K562 (cell line): ENCODE measurements around the gene MICAL2. TPM values are rescaled to one million over a fixed set of nuclear protein-coding genes. Genes with fewer than 3 reads are reported as not detected.

Experiments
- CSDE1 ChIP-seq, 2 experiments: fragments of 450-650 bp; IDR thresholded peaks; 2 replicates each; pipeline ENCODE4 v1.6.1; 2016; ENCODE audit warnings: mild to moderate bottlenecking in 1 of 2
- CUX1 ChIP-seq: fragments of 200-800 bp; sonication (Bioruptor generic); IDR thresholded peaks from 2 replicates; pipeline ENCODE4 v1.6.1; 2016; ENCODE audit warnings: missing genetic modification characterization, missing compliant biosample characterization
- HDAC2 ChIP-seq: fragments of 450-650 bp; IDR thresholded peaks from 2 replicates; pipeline ENCODE4 v1.6.1; 2016; ENCODE audit warnings: mild to moderate bottlenecking
- HOXB6 ChIP-seq: fragments of 250-450 bp; sonication (Bioruptor Pico); IDR thresholded peaks from 2 replicates; pipeline ENCODE4 v1.5.1; 2022; ENCODE audit warnings: mild to moderate bottlenecking, borderline replicate concordance
- MEF2A ChIP-seq: IDR thresholded peaks from 2 replicates; pipeline ENCODE4 v1.6.1; 2011; ENCODE audit warnings: low read depth, mild to moderate bottlenecking, low read length, moderate library complexity; ENCODE audit not compliant: control insufficient read depth
- MLLT1 ChIP-seq, 2 experiments: fragments of 450-650 bp; IDR thresholded peaks; 2 replicates each; pipeline ENCODE4 v1.6.1; 2016
- NR3C1 ChIP-seq: sonication (generic); formaldehyde crosslinking; IDR thresholded peaks from 2 replicates; pipeline ENCODE4 v1.8.1; 2022; ENCODE audit warnings: missing genetic modification reagents
- TSC22D4 ChIP-seq: fragments of 450-650 bp; IDR thresholded peaks from 2 replicates; pipeline ENCODE4 v1.6.1; 2016; ENCODE audit warnings: missing genetic modification characterization, missing biosample characterization, control low read depth
- ZNF197 ChIP-seq: fragments of 200-800 bp; sonication (Bioruptor generic); IDR thresholded peaks from 2 replicates; pipeline ENCODE4 v1.6.1; 2016; ENCODE audit warnings: low read depth, missing genetic modification characterization, missing compliant biosample characterization
- polyA plus RNA-seq, 8 experiments: library from polyadenylated mRNA; depleted of rRNA in 4 of 8; stranded (reverse) in 5 of 8; unstranded in 3 of 8; fragments of >200 nt; fragmentation: Nextera tagmentation in 2 of 8; fragmentation: Illumina TruSeq in 1 of 8; extraction: Ambion mirVana in 2 of 8; extraction: Trizol in 1 of 8; gene quantifications; 2 replicates each; pipeline versions ENCODE4 v1.2.1 to v1.2.3, GENCODE V29; 2011 to 2014; ENCODE audit warnings: inconsistent platforms in 1 of 8, missing spikeins in 1 of 8
- total RNA-seq, 7 experiments: library from RNA; depleted of rRNA in 6 of 7; stranded (reverse); fragments of >200 nt in 6 of 7; fragmentation: Illumina TruSeq in 2 of 7; extraction: Trizol in 2 of 7; gene quantifications; 2 replicates each; pipeline versions ENCODE4 v1.2.1 to v1.2.3, GENCODE V29; 2011 to 2021; ENCODE audit warnings: low replicate concordance in 1 of 7
- TF ChIP-seq, protein P1 (sequence below), 2 experiments: fragments of 450-650 bp in 1 of 2; sonication (generic) in 1 of 2; formaldehyde crosslinking in 1 of 2; IDR thresholded peaks; 2 replicates each; pipeline versions ENCODE4 v1.7.1 to v1.9.0; 2016 to 2022; ENCODE audit warnings: inconsistent platforms in 1 of 2, mild to moderate bottlenecking in 1 of 2, missing genetic modification reagents in 1 of 2
- TF ChIP-seq, protein P2 (sequence below): sonication (generic); IDR thresholded peaks from 2 replicates; pipeline ENCODE4 v1.6.1; 2016

Gene MICAL2
- total and polyA plus RNA-seq, 9 of the 15 experiments (the other 6 are each of a cell fraction or from before 2014, with no cell fraction given): 4.7 to 64.2 (median 33.6) TPM

GRCh38 chr11:12195768-12196167 is 85.4 kb downstream of the MICAL2 start (continued):
- TF ChIP-seq, protein P1, sequence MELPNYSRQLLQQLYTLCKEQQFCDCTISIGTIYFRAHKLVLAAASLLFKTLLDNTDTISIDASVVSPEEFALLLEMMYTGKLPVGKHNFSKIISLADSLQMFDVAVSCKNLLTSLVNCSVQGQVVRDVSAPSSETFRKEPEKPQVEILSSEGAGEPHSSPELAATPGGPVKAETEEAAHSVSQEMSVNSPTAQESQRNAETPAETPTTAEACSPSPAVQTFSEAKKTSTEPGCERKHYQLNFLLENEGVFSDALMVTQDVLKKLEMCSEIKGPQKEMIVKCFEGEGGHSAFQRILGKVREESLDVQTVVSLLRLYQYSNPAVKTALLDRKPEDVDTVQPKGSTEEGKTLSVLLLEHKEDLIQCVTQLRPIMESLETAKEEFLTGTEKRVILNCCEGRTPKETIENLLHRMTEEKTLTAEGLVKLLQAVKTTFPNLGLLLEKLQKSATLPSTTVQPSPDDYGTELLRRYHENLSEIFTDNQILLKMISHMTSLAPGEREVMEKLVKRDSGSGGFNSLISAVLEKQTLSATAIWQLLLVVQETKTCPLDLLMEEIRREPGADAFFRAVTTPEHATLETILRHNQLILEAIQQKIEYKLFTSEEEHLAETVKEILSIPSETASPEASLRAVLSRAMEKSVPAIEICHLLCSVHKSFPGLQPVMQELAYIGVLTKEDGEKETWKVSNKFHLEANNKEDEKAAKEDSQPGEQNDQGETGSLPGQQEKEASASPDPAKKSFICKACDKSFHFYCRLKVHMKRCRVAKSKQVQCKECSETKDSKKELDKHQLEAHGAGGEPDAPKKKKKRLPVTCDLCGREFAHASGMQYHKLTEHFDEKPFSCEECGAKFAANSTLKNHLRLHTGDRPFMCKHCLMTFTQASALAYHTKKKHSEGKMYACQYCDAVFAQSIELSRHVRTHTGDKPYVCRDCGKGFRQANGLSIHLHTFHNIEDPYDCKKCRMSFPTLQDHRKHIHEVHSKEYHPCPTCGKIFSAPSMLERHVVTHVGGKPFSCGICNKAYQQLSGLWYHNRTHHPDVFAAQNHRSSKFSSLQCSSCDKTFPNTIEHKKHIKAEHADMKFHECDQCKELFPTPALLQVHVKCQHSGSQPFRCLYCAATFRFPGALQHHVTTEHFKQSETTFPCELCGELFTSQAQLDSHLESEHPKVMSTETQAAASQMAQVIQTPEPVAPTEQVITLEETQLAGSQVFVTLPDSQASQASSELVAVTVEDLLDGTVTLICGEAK (IDR thresholded peaks at IDR 0.05): no peak
- TF ChIP-seq, protein P1 (CRISPR knock-in tag; IDR thresholded peaks at IDR 0.05): no peak
- TF ChIP-seq, protein P2, sequence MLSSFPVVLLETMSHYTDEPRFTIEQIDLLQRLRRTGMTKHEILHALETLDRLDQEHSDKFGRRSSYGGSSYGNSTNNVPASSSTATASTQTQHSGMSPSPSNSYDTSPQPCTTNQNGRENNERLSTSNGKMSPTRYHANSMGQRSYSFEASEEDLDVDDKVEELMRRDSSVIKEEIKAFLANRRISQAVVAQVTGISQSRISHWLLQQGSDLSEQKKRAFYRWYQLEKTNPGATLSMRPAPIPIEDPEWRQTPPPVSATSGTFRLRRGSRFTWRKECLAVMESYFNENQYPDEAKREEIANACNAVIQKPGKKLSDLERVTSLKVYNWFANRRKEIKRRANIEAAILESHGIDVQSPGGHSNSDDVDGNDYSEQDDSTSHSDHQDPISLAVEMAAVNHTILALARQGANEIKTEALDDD: no peak
- TF ChIP-seq TSC22D4 (tag): no peak
- TF ChIP-seq HOXB6 (CRISPR knock-in tag): no peak
- TF ChIP-seq CUX1 (CRISPR knock-in tag): no peak
- no peak for TF ChIP-seq MEF2A
- TF ChIP-seq HDAC2: peak; percentile 49; the same call in 1 of the 2 replicates
- TF ChIP-seq CSDE1 (IDR thresholded peaks at IDR 0.05): no peak
- no peak for TF ChIP-seq MLLT1 (IDR thresholded peaks at IDR 0.05)
- no peak for TF ChIP-seq NR3C1 (CRISPR knock-in tag)
- TF ChIP-seq ZNF197 (CRISPR knock-in tag): no peak
